A673 (cell line): ENCODE data around the gene CRNKL1. TPM values are rescaled to one million over a fixed set of nuclear protein-coding genes. Genes with fewer than 3 reads are reported as not detected.

Source experiments
- BruUV-seq: library from RNA; stranded (reverse); fragments of 400-500 nt; replicated peaks from 2 replicates; lab custom pipeline; 2021; lab: Mats Ljungman, UMichigan
- CTCF ChIA-PET: fragments of 300-600 bp; sonication (Branson Sonifier 250); formaldehyde crosslinking; loops from one replicate; lab custom pipeline; 2022; ENCODE audit warnings: antibody characterized with exemption; lab: Charles Lee
- POLR2A ChIA-PET: fragments of 300-600 bp; sonication (Branson Sonifier 250); formaldehyde crosslinking; loops from one replicate; lab custom pipeline; 2022; ENCODE audit warnings: antibody characterized with exemption; ENCODE audit not compliant: low non-redundant PET; lab: Charles Lee
- DNase-seq: peaks from one replicate; pipeline ENCODE4 v3.0.0-alpha.2; 2015; ENCODE audit warnings: low spot score
- H3K27ac ChIP-seq: fragments of 200-600 bp; sonication (generic); 2 replicates; pipeline ENCODE4 v1.5.1; 2016; ENCODE audit warnings: mixed run types, low read depth, mild to moderate bottlenecking, mixed read lengths, antibody characterized with exemption, low read length; ENCODE audit not compliant: poor library complexity, severe bottlenecking
- H3K27me3 ChIP-seq: fragments of 200-600 bp; sonication (generic); replicated peaks from 2 replicates; pipeline ENCODE4 v1.6.1; 2017; ENCODE audit warnings: mixed run types, low read depth, mild to moderate bottlenecking, mixed read lengths, antibody characterized with exemption, low read length; ENCODE audit not compliant: insufficient read depth, poor library complexity
- H3K36me3 ChIP-seq: fragments of 200-600 bp; sonication (generic); 2 replicates; pipeline ENCODE4 v1.6.1; 2016; ENCODE audit warnings: mixed run types, mild to moderate bottlenecking, mixed read lengths, antibody characterized with exemption, low read length; ENCODE audit not compliant: insufficient read depth, poor library complexity, severe bottlenecking
- H3K4me1 ChIP-seq: fragments of 200-600 bp; sonication (generic); 2 replicates; pipeline ENCODE4 v1.6.1; 2017; ENCODE audit warnings: mixed run types, mild to moderate bottlenecking, mixed read lengths, antibody characterized with exemption, low read length; ENCODE audit not compliant: insufficient read depth, poor library complexity, severe bottlenecking
- H3K4me3 ChIP-seq: fragments of 200-600 bp; sonication (generic); 2 replicates; pipeline ENCODE4 v1.5.1; 2016; ENCODE audit warnings: low read depth, mixed run types, mild to moderate bottlenecking, mixed read lengths, low read length; ENCODE audit not compliant: poor library complexity, severe bottlenecking
- H3K9me3 ChIP-seq: fragments of 200-600 bp; sonication (generic); 2 replicates; pipeline ENCODE4 v1.6.1; 2016; ENCODE audit warnings: mixed run types, low read depth, mild to moderate bottlenecking, mixed read lengths, antibody characterized with exemption, low read length; ENCODE audit not compliant: poor library complexity, severe bottlenecking
- EZH2 ChIP-seq: fragments of 200-600 bp; sonication (generic); IDR thresholded peaks from 2 replicates; pipeline ENCODE4 v1.6.1; 2017; ENCODE audit warnings: borderline replicate concordance, low read depth, mild to moderate bottlenecking, mixed read lengths, antibody characterized with exemption, low read length; ENCODE audit not compliant: poor library complexity, severe bottlenecking
- intact Hi-C: fragments of 100-400 bp; cut with micrococcal nuclease; formaldehyde crosslinking; loops from one replicate; pipeline ENCODE4 v1.10.0; 2022; ENCODE audit not compliant: unreplicated experiment
- total RNA-seq: library from RNA; stranded (reverse); gene quantifications from 2 replicates; pipeline ENCODE4 v1.2.3, GENCODE V29; 2021
- TF ChIP-seq, protein P1 (sequence below): fragments of 300-800, 200-600 bp; sonication (generic); conservative IDR thresholded peaks from 2 replicates; pipeline ENCODE4 v1.5.1; 2017; ENCODE audit warnings: low read depth, mild to moderate bottlenecking, antibody characterized with exemption, low read length, moderate library complexity, mixed read lengths

The CRNKL1 gene
- total RNA-seq, 1 experiment from 2014 or later: 25.1 TPM

DNA sequence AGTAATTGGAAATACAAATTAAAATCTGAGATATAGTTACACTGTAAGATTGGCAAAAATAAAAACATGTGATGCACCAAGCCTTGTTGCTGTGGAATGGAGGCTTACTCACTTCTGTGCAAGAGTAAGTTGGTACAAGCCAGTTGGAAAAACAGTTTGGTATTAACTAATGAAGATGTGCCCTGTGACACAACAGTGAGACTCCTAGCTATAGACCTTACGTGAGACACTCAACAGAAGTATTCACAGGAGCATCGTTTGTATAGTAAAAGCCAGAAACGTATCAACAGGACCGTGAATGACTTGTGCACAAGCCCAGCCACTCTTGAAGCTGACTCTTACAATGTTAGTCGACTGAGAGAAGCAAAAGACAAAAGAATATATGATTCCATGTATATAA lies 20.5 kb downstream of the CRNKL1 start:
- no peaks in the 10 kb centered on the region for H3K27me3 ChIP-seq
- H3K9me3 ChIP-seq: no peaks in the 10 kb centered on the region
- intact Hi-C loops: loop anchor here (10.0 kb wide), 1 partner anchor 63 kb away; no protein-coding TSS in a partner anchor
- no peaks in the 10 kb centered on the region for H3K4me1 ChIP-seq
- TF ChIP-seq, protein P1, sequence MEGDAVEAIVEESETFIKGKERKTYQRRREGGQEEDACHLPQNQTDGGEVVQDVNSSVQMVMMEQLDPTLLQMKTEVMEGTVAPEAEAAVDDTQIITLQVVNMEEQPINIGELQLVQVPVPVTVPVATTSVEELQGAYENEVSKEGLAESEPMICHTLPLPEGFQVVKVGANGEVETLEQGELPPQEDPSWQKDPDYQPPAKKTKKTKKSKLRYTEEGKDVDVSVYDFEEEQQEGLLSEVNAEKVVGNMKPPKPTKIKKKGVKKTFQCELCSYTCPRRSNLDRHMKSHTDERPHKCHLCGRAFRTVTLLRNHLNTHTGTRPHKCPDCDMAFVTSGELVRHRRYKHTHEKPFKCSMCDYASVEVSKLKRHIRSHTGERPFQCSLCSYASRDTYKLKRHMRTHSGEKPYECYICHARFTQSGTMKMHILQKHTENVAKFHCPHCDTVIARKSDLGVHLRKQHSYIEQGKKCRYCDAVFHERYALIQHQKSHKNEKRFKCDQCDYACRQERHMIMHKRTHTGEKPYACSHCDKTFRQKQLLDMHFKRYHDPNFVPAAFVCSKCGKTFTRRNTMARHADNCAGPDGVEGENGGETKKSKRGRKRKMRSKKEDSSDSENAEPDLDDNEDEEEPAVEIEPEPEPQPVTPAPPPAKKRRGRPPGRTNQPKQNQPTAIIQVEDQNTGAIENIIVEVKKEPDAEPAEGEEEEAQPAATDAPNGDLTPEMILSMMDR: no peak
- no peak for TF ChIP-seq EZH2
- CTCF ChIA-PET: no interaction called here
- BruUV-seq: no TSS peak
- no peak overlapping the region for H3K27ac ChIP-seq
- H3K36me3 ChIP-seq: peaks cover 89% of the 10 kb centered on the region
- no peak overlapping the region for H3K4me3 ChIP-seq
- POLR2A ChIA-PET: no interaction called here
- no peak for DNase-seq

DNA sequence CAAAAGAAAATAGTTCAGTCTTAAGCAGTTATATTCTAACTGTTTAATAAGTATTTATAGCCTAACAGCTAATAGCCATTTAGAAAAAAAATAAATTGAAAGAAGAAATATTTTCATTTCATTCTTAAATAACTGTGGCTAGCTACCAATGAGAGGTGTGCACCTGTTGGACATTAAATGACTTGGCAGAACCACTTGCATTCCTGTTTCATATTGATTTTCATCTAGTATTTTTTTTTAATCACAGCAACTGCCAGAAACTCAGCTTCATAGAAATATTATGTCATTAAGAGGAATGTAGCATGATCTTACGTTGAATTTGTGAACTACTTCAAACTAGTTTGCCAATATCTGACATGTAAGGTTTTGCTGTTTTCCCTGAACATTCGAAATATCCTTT lies 25.0 kb downstream of the CRNKL1 start:
- BruUV-seq: no TSS peak
- intact Hi-C loops: no loop called here
- CTCF ChIA-PET: no interaction called here
- H3K27me3 ChIP-seq: no peaks in the 10 kb centered on the region
- POLR2A ChIA-PET: no interaction called here
- H3K36me3 ChIP-seq: peaks cover 46% of the 10 kb centered on the region
- TF ChIP-seq, protein P1: no peak
- TF ChIP-seq EZH2: no peak
- no peaks in the 10 kb centered on the region for H3K4me1 ChIP-seq
- no peak overlapping the region for H3K4me3 ChIP-seq
- H3K9me3 ChIP-seq: no peaks in the 10 kb centered on the region
- no peak for DNase-seq
- H3K27ac ChIP-seq: no peak overlapping the region

DNA sequence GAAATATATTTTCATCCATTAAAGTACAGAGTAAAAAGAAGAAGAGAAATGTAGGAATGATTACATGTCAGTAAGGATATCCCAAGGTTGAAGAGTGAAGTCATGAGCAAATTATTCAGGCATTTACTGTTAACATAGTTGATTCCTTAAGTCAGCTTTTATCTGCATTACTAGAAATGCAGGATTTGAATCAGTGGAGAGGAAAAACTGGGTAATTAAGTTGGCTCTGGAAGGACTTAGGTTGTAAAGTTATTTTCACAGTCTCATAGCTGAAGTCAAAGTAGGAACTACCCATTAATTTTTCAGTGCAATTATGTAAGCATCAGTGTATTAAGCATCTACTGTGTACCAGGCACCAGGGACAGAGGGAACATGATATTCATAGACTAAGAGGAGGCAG lies 27.3 kb downstream of the CRNKL1 start:
- intact Hi-C loops: no loop called here
- no peak for DNase-seq

More for the DNA sequence above, 27.3 kb downstream of the CRNKL1 start:
- no peak overlapping the region for H3K27ac ChIP-seq
- TF ChIP-seq, protein P1: no peak
- TF ChIP-seq EZH2: no peak
- BruUV-seq: no TSS peak
- POLR2A ChIA-PET: no interaction called here
- CTCF ChIA-PET: no interaction called here
- no peaks in the 10 kb centered on the region for H3K27me3 ChIP-seq
- H3K4me3 ChIP-seq: no peak overlapping the region
- peaks cover 28% of the 10 kb centered on the region for H3K36me3 ChIP-seq
- no peaks in the 10 kb centered on the region for H3K9me3 ChIP-seq
- H3K4me1 ChIP-seq: no peaks in the 10 kb centered on the region
